ENCODE results near the gene TXLNG.

TXLNG gene

DNA sequence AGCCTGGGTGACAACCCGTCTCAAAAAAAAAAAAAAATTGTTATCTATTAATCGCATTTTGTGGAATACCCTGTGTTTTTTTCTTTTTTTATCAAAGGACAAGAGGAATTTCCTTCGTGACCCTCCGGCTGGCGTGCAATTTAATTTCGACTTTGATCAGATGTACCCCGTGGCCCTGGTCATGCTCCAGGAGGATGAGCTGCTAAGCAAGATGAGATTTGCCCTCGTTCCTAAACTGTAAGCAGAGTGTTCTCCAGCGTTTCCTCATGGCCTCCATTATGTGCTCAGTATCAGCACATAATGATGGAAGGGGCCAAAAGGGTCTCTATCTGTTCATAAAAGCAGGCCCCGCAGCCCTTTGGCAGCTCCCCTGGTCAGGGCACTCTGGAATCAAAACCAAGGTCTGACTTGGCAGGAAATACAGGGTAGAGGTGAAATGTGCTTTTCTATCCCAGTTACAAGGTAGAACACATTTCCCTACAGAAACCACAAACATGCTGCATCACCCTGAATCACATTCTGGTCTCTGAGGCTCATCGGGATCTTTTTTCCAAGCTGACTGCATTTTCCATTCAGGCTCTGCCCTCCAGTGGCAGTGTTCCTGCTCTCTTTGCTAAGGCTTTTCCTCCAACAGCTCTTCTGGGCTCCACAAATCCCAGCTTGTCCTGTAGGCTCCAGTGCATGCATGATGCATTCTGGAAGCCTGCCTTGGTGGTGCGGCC is 42.5 kb upstream of the TXLNG start:
- Histone ChIP-seq H3K4me2 (ENCODE audit: low read length) (no peak overlapping the region), H3K36me3 (replicated peaks; ENCODE audit: low read depth, low read length) (peaks cover 10% of the 10 kb centered on the region), H3K27me3 (ENCODE audit: low read depth, low read length) (no peaks in the 10 kb centered on the region), H3K27ac (ENCODE audit: low read length) (no peak overlapping the region), H4K20me1 (ENCODE audit: insufficient read depth, low read length) (no peaks in the 10 kb centered on the region), H3K4me3 (ENCODE audit: low read length) (no peak overlapping the region), H3K9ac (ENCODE audit: low read length) (no peak overlapping the region), H3K4me1 (ENCODE audit: low read length) (no peaks in the 10 kb centered on the region), H3K9me3 (ENCODE audit: insufficient read depth, low read length) (no peaks in the 10 kb centered on the region), H2AFZ (ENCODE audit: low read depth, low read length) (no peak overlapping the region), H3K79me2 (ENCODE audit: low read length) (no peaks in the 10 kb centered on the region)
- no peak for TF ChIP-seq EZH2phosphoT487 (IDR thresholded peaks at IDR 0.05; ENCODE audit: low read depth)
- TF ChIP-seq, protein P1, sequence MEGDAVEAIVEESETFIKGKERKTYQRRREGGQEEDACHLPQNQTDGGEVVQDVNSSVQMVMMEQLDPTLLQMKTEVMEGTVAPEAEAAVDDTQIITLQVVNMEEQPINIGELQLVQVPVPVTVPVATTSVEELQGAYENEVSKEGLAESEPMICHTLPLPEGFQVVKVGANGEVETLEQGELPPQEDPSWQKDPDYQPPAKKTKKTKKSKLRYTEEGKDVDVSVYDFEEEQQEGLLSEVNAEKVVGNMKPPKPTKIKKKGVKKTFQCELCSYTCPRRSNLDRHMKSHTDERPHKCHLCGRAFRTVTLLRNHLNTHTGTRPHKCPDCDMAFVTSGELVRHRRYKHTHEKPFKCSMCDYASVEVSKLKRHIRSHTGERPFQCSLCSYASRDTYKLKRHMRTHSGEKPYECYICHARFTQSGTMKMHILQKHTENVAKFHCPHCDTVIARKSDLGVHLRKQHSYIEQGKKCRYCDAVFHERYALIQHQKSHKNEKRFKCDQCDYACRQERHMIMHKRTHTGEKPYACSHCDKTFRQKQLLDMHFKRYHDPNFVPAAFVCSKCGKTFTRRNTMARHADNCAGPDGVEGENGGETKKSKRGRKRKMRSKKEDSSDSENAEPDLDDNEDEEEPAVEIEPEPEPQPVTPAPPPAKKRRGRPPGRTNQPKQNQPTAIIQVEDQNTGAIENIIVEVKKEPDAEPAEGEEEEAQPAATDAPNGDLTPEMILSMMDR (IDR thresholded peaks at IDR 0.05; ENCODE audit: low read depth, low read length) = no peak

DNA sequence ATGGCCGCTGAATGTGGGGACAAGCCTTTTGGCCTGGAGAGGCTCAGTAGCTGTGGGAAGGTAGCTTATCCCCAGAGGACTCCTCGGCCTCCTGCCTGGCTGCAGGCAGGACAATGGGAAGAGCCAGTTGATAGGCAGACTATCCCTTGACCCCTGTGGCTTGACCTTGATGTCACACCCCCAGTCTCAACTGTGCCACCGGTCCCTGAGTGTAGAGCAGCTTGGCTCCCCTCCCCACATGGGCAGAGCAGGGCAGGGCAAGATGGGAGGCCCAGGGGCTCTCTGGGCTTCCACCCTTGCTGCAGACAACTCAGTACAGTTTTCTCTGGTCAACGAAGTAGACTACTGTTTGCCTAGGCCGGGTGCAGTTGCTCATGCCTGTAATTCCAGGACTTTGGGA is 41.2 kb upstream of the TXLNG start:
- Histone ChIP-seq H3K27me3 (ENCODE audit: low read depth, low read length) (no peaks in the 10 kb centered on the region), H3K36me3 (replicated peaks; ENCODE audit: low read depth, low read length) (peaks cover 12% of the 10 kb centered on the region), H3K9me3 (ENCODE audit: insufficient read depth, low read length) (no peaks in the 10 kb centered on the region), H3K4me1 (ENCODE audit: low read length) (no peaks in the 10 kb centered on the region), H3K4me3 (ENCODE audit: low read length) (no peak overlapping the region), H4K20me1 (ENCODE audit: insufficient read depth, low read length) (no peaks in the 10 kb centered on the region), H3K4me2 (ENCODE audit: low read length) (no peak overlapping the region), H2AFZ (ENCODE audit: low read depth, low read length) (no peak overlapping the region), H3K9ac (ENCODE audit: low read length) (no peak overlapping the region), H3K79me2 (ENCODE audit: low read length) (no peaks in the 10 kb centered on the region), H3K27ac (ENCODE audit: low read length) (no peak overlapping the region)
- TF ChIP-seq EZH2phosphoT487 (IDR thresholded peaks at IDR 0.05; ENCODE audit: low read depth) = no peak
- TF ChIP-seq, protein P1 (IDR thresholded peaks at IDR 0.05; ENCODE audit: low read depth, low read length) = no peak

DNA sequence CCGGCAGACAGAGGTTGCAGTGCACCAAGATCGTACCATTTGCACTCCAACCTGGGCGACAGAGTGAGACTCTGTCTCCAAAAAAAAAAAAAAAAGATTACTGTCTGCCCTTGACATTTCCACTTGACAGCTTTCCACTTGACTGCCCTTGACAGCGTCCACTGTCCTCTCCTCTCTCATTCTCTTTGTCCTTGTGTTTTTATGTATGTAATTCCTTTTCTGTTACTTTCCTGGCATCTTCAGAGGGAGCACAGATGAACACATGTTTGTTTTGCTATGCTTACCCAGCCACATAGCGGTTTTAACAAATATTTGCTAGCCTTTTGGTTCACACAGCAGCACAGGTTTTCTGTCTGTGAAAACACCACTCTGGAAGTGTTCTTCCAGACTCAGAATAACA is 40.6 kb upstream of the TXLNG start:
- Histone ChIP-seq H3K27me3 (ENCODE audit: low read depth, low read length) (no peaks in the 10 kb centered on the region), H3K4me2 (ENCODE audit: low read length) (no peak overlapping the region), H3K4me3 (ENCODE audit: low read length) (no peak overlapping the region), H3K4me1 (ENCODE audit: low read length) (no peaks in the 10 kb centered on the region), H2AFZ (ENCODE audit: low read depth, low read length) (no peak overlapping the region), H3K9ac (ENCODE audit: low read length) (no peak overlapping the region), H3K79me2 (ENCODE audit: low read length) (no peaks in the 10 kb centered on the region), H3K9me3 (ENCODE audit: insufficient read depth, low read length) (no peaks in the 10 kb centered on the region), H3K27ac (ENCODE audit: low read length) (no peak overlapping the region), H3K36me3 (replicated peaks; ENCODE audit: low read depth, low read length) (peaks cover 17% of the 10 kb centered on the region), H4K20me1 (ENCODE audit: insufficient read depth, low read length) (no peaks in the 10 kb centered on the region)
- TF ChIP-seq, protein P1 (IDR thresholded peaks at IDR 0.05; ENCODE audit: low read depth, low read length) = no peak
- no peak for TF ChIP-seq EZH2phosphoT487 (IDR thresholded peaks at IDR 0.05; ENCODE audit: low read depth)

DNA sequence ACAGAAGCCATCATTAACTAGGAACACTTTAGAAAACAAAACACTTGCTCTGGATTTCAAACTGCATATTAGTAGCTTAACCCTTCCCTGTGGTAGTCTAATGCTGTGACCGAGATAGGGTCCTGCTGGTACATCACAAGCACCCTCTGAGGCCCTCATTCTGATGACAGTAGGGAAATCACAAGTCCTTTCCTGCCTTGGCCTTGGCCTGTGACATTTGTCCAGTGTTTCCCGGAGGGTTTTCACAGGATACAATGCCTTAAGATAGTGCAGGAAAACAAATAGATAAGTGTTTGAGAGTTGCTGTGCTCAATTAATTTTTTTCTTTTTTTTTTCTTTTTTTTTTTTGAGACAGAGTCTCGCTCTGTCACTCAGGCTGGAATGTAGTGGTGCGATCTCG is 37.8 kb upstream of the TXLNG start:
- Histone ChIP-seq H3K9ac (ENCODE audit: low read length) (no peak overlapping the region), H3K27me3 (ENCODE audit: low read depth, low read length) (no peaks in the 10 kb centered on the region), H4K20me1 (ENCODE audit: insufficient read depth, low read length) (no peaks in the 10 kb centered on the region), H2AFZ (ENCODE audit: low read depth, low read length) (no peak overlapping the region), H3K4me1 (ENCODE audit: low read length) (no peaks in the 10 kb centered on the region), H3K4me2 (ENCODE audit: low read length) (no peak overlapping the region), H3K9me3 (ENCODE audit: insufficient read depth, low read length) (no peaks in the 10 kb centered on the region), H3K79me2 (ENCODE audit: low read length) (no peaks in the 10 kb centered on the region), H3K36me3 (replicated peaks; ENCODE audit: low read depth, low read length) (peaks cover 17% of the 10 kb centered on the region), H3K4me3 (ENCODE audit: low read length) (no peak overlapping the region), H3K27ac (ENCODE audit: low read length) (no peak overlapping the region)
- TF ChIP-seq, protein P1 (IDR thresholded peaks at IDR 0.05; ENCODE audit: low read depth, low read length) = no peak
- no peak for TF ChIP-seq EZH2phosphoT487 (IDR thresholded peaks at IDR 0.05; ENCODE audit: low read depth)
